Measurements from ENCODE around the gene MED31. TPM values are rescaled to one million over a fixed set of nuclear protein-coding genes. Genes with fewer than 3 reads are reported as not detected.

The MED31 gene
- total and polyA plus RNA-seq, 2 of the 4 experiments (the other 2 are of a cell fraction) = 5.6 to 11.6 TPM

- TF ChIP-seq FOS (IDR thresholded peaks at IDR 0.05; ENCODE audit: low read depth, low read length) = no peak
Measured at GRCh38 chr17:6651919-6652452, 581 bp upstream of the MED31 start (continued).

- in situ Hi-C loops (cut with MboI; ENCODE audit: low sequenced_read_pairs) (loop anchor here (10.0 kb wide), 1 partner anchor 173 kb away; no protein-coding TSS in a partner anchor), intact Hi-C loops (cut with micrococcal nuclease) (no loop called here), dilution Hi-C loops (cut with HindIII; ENCODE audit: low sequenced_read_pairs, unreplicated experiment) (no loop called here)
- Histone ChIP-seq H2AK5ac (ENCODE audit: low read depth, low read length) (no peak overlapping the region), H2AFZ (replicated peaks; ENCODE audit: low read length, poor library complexity) (no peak overlapping the region), H4K91ac (ENCODE audit: insufficient read depth, low read depth, low read length) (no peak overlapping the region), H2BK15ac (ENCODE audit: low read depth, low read length) (no peak overlapping the region), H3K18ac (ENCODE audit: low read depth, low read length) (no peak overlapping the region), H4K20me1 (ENCODE audit: insufficient read depth, low read length) (peaks cover 13% of the 10 kb centered on the region), H3K36me3 (ENCODE audit: control insufficient read depth, insufficient read depth, low read length) (peaks cover 11% of the 10 kb centered on the region), H3K79me1 (ENCODE audit: low read depth in 1 of 2, low read length in 2 of 2) (peaks cover 15 to 44% of the 10 kb centered on the region in 2 experiments), H3K4me2 (ENCODE audit: low read depth, low read length) (no peak overlapping the region), H2BK120ac (ENCODE audit: low read depth, low read length) (no peak overlapping the region), H3K56ac (ENCODE audit: extremely low read depth, insufficient read depth, low read length) (no peak overlapping the region), H2AK9ac (replicated peaks; ENCODE audit: low read depth, low read length, poor library complexity) (no peak overlapping the region), H3K4me1 (ENCODE audit: control insufficient read depth, insufficient read depth, low read length) (0 out of 2 replicates have a peak, but pooled peaks cover 6% of the 10 kb centered on the region), H4K8ac (ENCODE audit: low read depth in 2 of 2, low read length in 2 of 2) (no peak overlapping the region), H3K9me3 (ENCODE audit: control insufficient read depth, insufficient read depth, low read length) (no peaks in the 10 kb centered on the region; the same call in 1 of the 2 replicates), H3K27ac (ENCODE audit: insufficient read depth, low read length) (no peak overlapping the region), H3K9me1 (ENCODE audit: insufficient read depth, low read length) (peaks cover 8% of the 10 kb centered on the region; the same call in 1 of the 2 replicates), H3K14ac (replicated peaks; ENCODE audit: low read depth, low read length) (no peak overlapping the region), H2BK5ac (ENCODE audit: low read depth, low read length, poor library complexity, severe bottlenecking) (no peak overlapping the region), H3K9ac (ENCODE audit: low read depth, low read length) (no peak overlapping the region), H3K23ac (ENCODE audit: low read depth, low read length) (no peak overlapping the region), H3K27me3 (ENCODE audit: control insufficient read depth, insufficient read depth, low read length) (peaks cover 3% of the 10 kb centered on the region), H3K4me3 (ENCODE audit: insufficient read depth, low read depth, low read length) (no peak overlapping the region), H3K4ac (ENCODE audit: low read depth, low read length) (no peak overlapping the region), H4K5ac (ENCODE audit: low read depth, low read length) (no peak overlapping the region), H2BK20ac (ENCODE audit: low read depth, low read length) (no peak overlapping the region)
- no TSS peak for BruUV-seq (replicated peaks)
- TF ChIP-seq RAD21 (IDR thresholded peaks at IDR 0.05; ENCODE audit: low read length) = peak; percentile 36; the same call in 1 of the 2 replicates
- TF ChIP-seq SMC3 (IDR thresholded peaks at IDR 0.05; ENCODE audit: low read depth, low read length) = peak; percentile 14; the same call in 1 of the 2 replicates
- no peak for TF ChIP-seq MAZ (IDR thresholded peaks at IDR 0.05; ENCODE audit: borderline replicate concordance, low read depth, low read length)
- no peak for TF ChIP-seq CEBPB (IDR thresholded peaks at IDR 0.05; ENCODE audit: low read depth, low read length)
- peak; percentile 37 for TF ChIP-seq CTCF (conservative IDR thresholded peaks at IDR 0.05; ENCODE audit: low read depth, low read length)
- no peak for TF ChIP-seq NFE2L2 (IDR thresholded peaks at IDR 0.05; ENCODE audit: low read depth, low read length)
- POLR2A ChIA-PET (ENCODE audit: unreplicated experiment) = no interaction called here
- DNase-seq = no peak
- no peak for ATAC-seq (ENCODE audit: low read depth)
- CTCF ChIA-PET = interaction anchor here (0.6 to 0.7 kb wide), 2 partner anchors 176 to 1062 kb away, joined by 3 to 4 read pairs; no protein-coding TSS in a partner anchor
Measured at GRCh38 chr17:6648181-6648580, 3.2 kb downstream of the MED31 start.
